CD14-positive monocyte (primary cell): ENCODE results near the gene ABHD5. TPM values are rescaled to one million over a fixed set of nuclear protein-coding genes. Genes with fewer than 3 reads are reported as not detected.
A peak's percentile ranks its signal among the peaks of the same experiment; 100 is the strongest.

Experiments used
- DNase-seq, 3 donors: peaks; one replicate each; pipeline ENCODE4 v3.0.0-alpha.2; 2011 to 2022
- H2AFZ ChIP-seq: 2 replicates; pipeline ENCODE4 v1.6.0; 2012; ENCODE audit warnings: mild to moderate bottlenecking, low read depth, low read length, inconsistent platforms; ENCODE audit not compliant: insufficient read depth, poor library complexity, severe bottlenecking
- H3K27ac ChIP-seq, 2 donors: 1 replicate in 1 of 2; 2 replicates in 1 of 2; pipeline ENCODE4 v1.5.1; 2012 to 2013; ENCODE audit warnings: low read length in 2 of 2, control low read depth in 1 of 2, inconsistent platforms in 1 of 2, low read depth in 1 of 2, mild to moderate bottlenecking in 1 of 2
- H3K27me3 ChIP-seq, 2 donors: one replicate each; pipeline versions ENCODE4 v1.6.0 to v1.6.1; 2011 to 2013; ENCODE audit warnings: low read length in 2 of 2; ENCODE audit not compliant: control insufficient read depth in 2 of 2, insufficient read depth in 2 of 2
- H3K36me3 ChIP-seq, 2 donors: replicated peaks in 1 of 2; 1 replicate in 1 of 2; 2 replicates in 1 of 2; pipeline versions ENCODE4 v1.5.1 to v1.6.1; 2012 to 2013; ENCODE audit warnings: low read length in 2 of 2, control low read depth in 1 of 2, inconsistent platforms in 1 of 2, mild to moderate bottlenecking in 1 of 2; ENCODE audit not compliant: insufficient read depth in 2 of 2, control insufficient read depth in 1 of 2
- H3K4me1 ChIP-seq, 2 donors: 1 replicate in 1 of 2; 2 replicates in 1 of 2; pipeline versions ENCODE4 v1.5.1 to v1.6.1; 2012 to 2013; ENCODE audit warnings: low read length in 2 of 2, control low read depth in 1 of 2, inconsistent platforms in 1 of 2, mild to moderate bottlenecking in 1 of 2, moderate library complexity in 1 of 2; ENCODE audit not compliant: insufficient read depth in 2 of 2, control insufficient read depth in 1 of 2
- H3K4me2 ChIP-seq: replicated peaks from 2 replicates; pipeline ENCODE3; 2012; ENCODE audit warnings: low read length, moderate library complexity, mild to moderate bottlenecking; ENCODE audit not compliant: poor library complexity, severe bottlenecking; ENCODE audit errors: extremely low read depth
- H3K4me3 ChIP-seq, 3 experiments: fragments of 200-600 bp in 1 of 3; sonication (generic) in 1 of 3; replicated peaks in 1 of 3; 1 replicate in 2 of 3; 2 replicates in 1 of 3; pipeline ENCODE4 v1.5.1; 2011 to 2013; ENCODE audit warnings: low read length in 3 of 3, mild to moderate bottlenecking in 3 of 3, control low read depth in 2 of 3, low read depth in 2 of 3, inconsistent platforms in 1 of 3, moderate library complexity in 1 of 3
- H3K79me2 ChIP-seq: 2 replicates; pipeline ENCODE4 v1.6.0; 2012; ENCODE audit warnings: mild to moderate bottlenecking, control low read depth, inconsistent platforms, low read length, moderate library complexity; ENCODE audit not compliant: insufficient read depth
- H3K9ac ChIP-seq: 2 replicates; pipeline ENCODE4 v1.6.0; 2017; ENCODE audit warnings: low read length, mild to moderate bottlenecking; ENCODE audit not compliant: insufficient read depth, poor library complexity, severe bottlenecking
- H3K9me3 ChIP-seq, 2 donors: replicated peaks in 1 of 2; 1 replicate in 1 of 2; 2 replicates in 1 of 2; pipeline versions ENCODE4 v1.5.1 to v1.6.1; 2012 to 2013; ENCODE audit warnings: low read length in 2 of 2, control low read depth in 1 of 2; ENCODE audit not compliant: control insufficient read depth in 1 of 2, insufficient read depth in 1 of 2
- H4K20me1 ChIP-seq: 2 replicates; pipeline ENCODE4 v1.6.0; 2012; ENCODE audit warnings: mild to moderate bottlenecking, low read length, control low read depth, moderate library complexity; ENCODE audit not compliant: insufficient read depth
- H3K27ac Mint-ChIP-seq, 7 donors: one replicate each; pipeline ENCODE4 v1.8.0; 2020; ENCODE audit warnings: mild to moderate bottlenecking in 7 of 7, mixed read lengths in 7 of 7, moderate library complexity in 6 of 7, inconsistent platforms in 2 of 7
- H3K27me3 Mint-ChIP-seq, 3 donors: one replicate each; pipeline ENCODE4 v1.8.0; 2021 to 2022; ENCODE audit warnings: low read depth in 3 of 3, mild to moderate bottlenecking in 3 of 3, mixed read lengths in 3 of 3, moderate library complexity in 3 of 3, inconsistent platforms in 1 of 3
- H3K36me3 Mint-ChIP-seq, 2 donors: one replicate each; pipeline ENCODE4 v1.8.0; 2020; ENCODE audit warnings: mixed read lengths in 2 of 2, inconsistent platforms in 1 of 2, mild to moderate bottlenecking in 1 of 2
- H3K4me1 Mint-ChIP-seq: one replicate; pipeline ENCODE4 v1.8.0; 2020; ENCODE audit warnings: mild to moderate bottlenecking, mixed read lengths
- H3K4me3 Mint-ChIP-seq, 2 donors: one replicate each; pipeline ENCODE4 v1.8.0; 2020; ENCODE audit warnings: mild to moderate bottlenecking in 2 of 2, mixed read lengths in 2 of 2, moderate library complexity in 1 of 2
- H3K9me3 Mint-ChIP-seq, 7 donors: one replicate each; pipeline ENCODE4 v1.8.0; 2020 to 2022; ENCODE audit warnings: mixed read lengths in 7 of 7, mild to moderate bottlenecking in 6 of 7, moderate library complexity in 6 of 7, inconsistent platforms in 2 of 7
- CTCF ChIP-seq: fragments of 200-600 bp; IDR thresholded peaks from one replicate; pipeline ENCODE4 v1.8.0; 2022; ENCODE audit warnings: antibody characterized with exemption, mild to moderate bottlenecking
- WGBS: methylation state at CpG from one replicate; pipeline ENCODE4 v1.1.5; 2013; ENCODE audit warnings: missing lambda C conversion rate; ENCODE audit not compliant: insufficient coverage; 5-methylcytosine and 5-hydroxymethylcytosine counted together
- intact Hi-C, 2 donors: fragments of 100-400 bp; cut with micrococcal nuclease; formaldehyde crosslinking; loops; one replicate each; pipeline versions ENCODE4 v1.15.0 to v1.15.1; 2023
- polyA plus RNA-seq, 3 donors: library from polyadenylated mRNA; depleted of rRNA in 1 of 3; unstranded in 2 of 3; stranded (reverse) in 1 of 3; fragments of 300-500 nt in 2 of 3; fragments of >200 nt in 1 of 3; fragmentation: Illumina TruSeq in 2 of 3; gene quantifications; 1 replicate in 2 of 3; 2 replicates in 1 of 3; pipeline ENCODE4 v1.2.3, GENCODE V29; 2012 to 2021

The ABHD5 gene
- polyA plus RNA-seq, 3 donors: 32.9 to 40.0 (median 34.5) TPM

GRCh38 chr3:43704697-43705096 is 14.0 kb downstream of the ABHD5 start:
- no peaks in the 10 kb centered on the region for H3K27me3 ChIP-seq
- no peak for TF ChIP-seq CTCF
- Mint-ChIP-seq H3K27me3 (peaks cover 0 to 2% (median 0%) of the 10 kb centered on the region in 3 donors), H3K4me3 (no peak overlapping the region), H3K4me1 (peaks cover 26% of the 10 kb centered on the region), H3K36me3 (peaks cover 45 to 63% of the 10 kb centered on the region in 2 donors), H3K27ac (no peak overlapping the region), H3K9me3 (no peaks in the 10 kb centered on the region)
- H3K79me2 ChIP-seq: peaks cover 30% of the 10 kb centered on the region
- peak overlapping the region in 1 of 2 donors; percentile 26 for H3K27ac ChIP-seq
- peaks cover 23 to 24% of the 10 kb centered on the region in 2 donors for H3K4me1 ChIP-seq
- H3K4me3 ChIP-seq: no peak overlapping the region
- intact Hi-C loops: loop anchor here in 1 of 2 donors (5.0 kb wide), 1 partner anchor 82 kb away; the partner anchor contains the start of gene ANO10
- no peak for DNase-seq
- no peak overlapping the region for H3K9ac ChIP-seq
- H2AFZ ChIP-seq: no peak overlapping the region
- no peaks in the 10 kb centered on the region for H3K9me3 ChIP-seq
- H3K36me3 ChIP-seq: peaks cover 26 to 73% of the 10 kb centered on the region in 2 donors
- H3K4me2 ChIP-seq: no peak overlapping the region
- H4K20me1 ChIP-seq: peaks cover 12% of the 10 kb centered on the region

GRCh38 chr3:43706342-43706741 is 15.6 kb downstream of the ABHD5 start:
- DNase-seq: no peak
- peaks cover 6% of the 10 kb centered on the region for H4K20me1 ChIP-seq
- H3K79me2 ChIP-seq: peaks cover 25% of the 10 kb centered on the region
- H3K27me3 ChIP-seq: no peaks in the 10 kb centered on the region
- no peak overlapping the region for H3K4me2 ChIP-seq
- H2AFZ ChIP-seq: no peak overlapping the region
- intact Hi-C loops: loop anchor here in 1 of 2 donors (5.0 kb wide), 1 partner anchor 84 kb away; the partner anchor contains the start of gene ANO10
- no peak for TF ChIP-seq CTCF
- H3K4me3 ChIP-seq: no peak overlapping the region
- H3K4me1 ChIP-seq: peaks cover 26 to 27% of the 10 kb centered on the region in 2 donors
- no peak overlapping the region for H3K9ac ChIP-seq
- no peaks in the 10 kb centered on the region for H3K9me3 Mint-ChIP-seq
- H3K9me3 ChIP-seq: no peaks in the 10 kb centered on the region
- peaks cover 0 to 2% (median 0%) of the 10 kb centered on the region in 3 donors for H3K27me3 Mint-ChIP-seq
- H3K36me3 ChIP-seq: peaks cover 25 to 69% of the 10 kb centered on the region in 2 donors
- no peak overlapping the region for H3K27ac Mint-ChIP-seq
- no CpG with 5 or more reads among the region's 7 CpGs for WGBS
- no peak overlapping the region for H3K27ac ChIP-seq
- H3K36me3 Mint-ChIP-seq: peaks cover 37 to 59% of the 10 kb centered on the region in 2 donors
- peaks cover 28% of the 10 kb centered on the region for H3K4me1 Mint-ChIP-seq
- no peak overlapping the region for H3K4me3 Mint-ChIP-seq
